Activated T-helper 17 cell treated with anti-CD3 and anti-CD28 coated beads, Interleukin-2, amount 50 U/mL, for 72 hours (primary cell): ENCODE data around the gene KCNT2. TPM values are rescaled to one million over a fixed set of nuclear protein-coding genes. Genes with fewer than 3 reads are reported as not detected.

Experiments used
- ATAC-seq: fragments of 150-1000 bp; cut with Tn5 transposase; replicated peaks from 2 replicates; pipeline ENCODE4 v1.10.0; 2021; ENCODE audit warnings: mild to moderate bottlenecking, moderate library complexity
- H3K27ac Mint-ChIP-seq: one replicate; pipeline ENCODE4 v1.8.0; 2022; ENCODE audit warnings: mixed read lengths
- H3K27me3 Mint-ChIP-seq: one replicate; pipeline ENCODE4 v1.8.0; 2022; ENCODE audit warnings: mixed read lengths
- H3K36me3 Mint-ChIP-seq: one replicate; pipeline ENCODE4 v1.8.0; 2022; ENCODE audit warnings: low read depth, mild to moderate bottlenecking, mixed read lengths
- H3K4me1 Mint-ChIP-seq: one replicate; pipeline ENCODE4 v1.8.0; 2022; ENCODE audit warnings: mixed read lengths
- H3K4me3 Mint-ChIP-seq: one replicate; pipeline ENCODE4 v1.8.0; 2022; ENCODE audit warnings: mild to moderate bottlenecking, mixed read lengths
- H3K9me3 Mint-ChIP-seq: one replicate; pipeline ENCODE4 v1.8.0; 2022; ENCODE audit warnings: mixed read lengths
- total RNA-seq, 2 donors: library from RNA; stranded (reverse); gene quantifications; one replicate each; pipeline ENCODE4 v1.2.3, GENCODE V29; 2022

Gene KCNT2
- total RNA-seq, 2 donors from 2014 or later = 0.04 to 0.48 TPM

DNA sequence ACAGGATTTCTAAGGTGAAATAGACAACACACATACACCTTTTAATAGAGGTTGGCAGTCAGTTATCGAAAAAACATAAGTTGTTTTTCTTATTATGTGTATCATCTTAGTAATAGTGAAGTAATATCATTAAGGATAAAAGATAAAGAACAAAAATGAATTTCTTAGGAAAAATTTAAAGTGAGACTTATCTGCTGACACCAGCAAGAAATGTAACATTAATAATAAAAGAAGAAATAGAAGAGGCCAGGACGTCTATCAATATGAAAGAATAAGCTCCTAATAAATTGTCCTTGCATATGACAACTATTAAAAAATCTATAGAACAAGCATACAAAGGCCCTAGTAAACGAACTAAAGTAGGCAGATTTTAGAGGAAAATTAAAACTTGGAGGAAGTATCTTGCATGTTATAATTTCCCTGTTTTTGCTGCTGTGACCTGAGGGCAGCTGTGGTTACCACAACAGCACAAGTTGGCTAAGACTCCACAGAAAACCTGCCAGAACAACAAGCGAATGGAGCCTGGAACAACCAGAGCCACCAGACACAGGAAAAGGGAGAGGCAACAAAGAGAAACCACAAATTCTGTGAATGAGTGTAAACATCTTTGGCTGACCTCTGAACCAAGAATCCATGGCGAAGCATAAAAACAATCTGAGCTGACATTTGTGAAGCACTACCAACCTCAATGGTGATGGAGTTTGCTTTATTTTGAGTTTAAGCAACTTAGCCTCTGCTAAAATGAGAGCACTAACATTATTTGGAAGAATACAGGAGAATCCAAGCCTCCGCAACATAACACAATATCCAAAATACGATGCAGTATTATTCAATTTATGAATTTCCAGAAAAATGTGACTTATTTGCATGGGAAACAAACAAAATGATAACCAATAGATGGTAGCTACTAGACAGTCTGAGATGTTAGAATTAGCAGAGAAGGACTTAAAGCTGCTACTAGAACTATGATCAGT lies 207.5 kb downstream of the KCNT2 start:
- Mint-ChIP-seq H3K4me3 (no peak overlapping the region), H3K36me3 (no peaks in the 10 kb centered on the region), H3K9me3 (peaks cover 4% of the 10 kb centered on the region), H3K27me3 (no peaks in the 10 kb centered on the region), H3K4me1 (no peaks in the 10 kb centered on the region), H3K27ac (no peak overlapping the region)
- no peak for ATAC-seq

DNA sequence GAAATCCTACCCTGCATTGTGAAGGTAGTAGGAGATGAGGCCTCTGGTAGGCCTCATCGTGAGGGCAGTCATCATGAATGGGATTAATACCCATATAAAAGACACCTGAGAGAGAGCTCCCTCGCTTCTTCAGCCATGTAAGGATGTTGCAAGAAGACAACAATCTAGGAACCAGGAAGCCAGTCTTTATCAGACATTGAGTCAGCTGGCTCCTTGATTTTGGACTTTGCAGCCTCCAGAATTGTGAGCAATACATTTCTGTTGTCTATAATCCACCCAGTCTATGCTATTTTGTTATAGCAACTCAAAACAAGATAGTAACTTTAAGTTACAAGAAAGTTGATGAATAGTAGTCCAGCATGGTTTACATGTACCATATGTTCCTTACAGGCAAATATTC lies 208.5 kb downstream of the KCNT2 start:
- ATAC-seq = no peak
- no peaks in the 10 kb centered on the region for H3K4me1 Mint-ChIP-seq
- H3K27ac Mint-ChIP-seq = no peak overlapping the region
- peaks cover 4% of the 10 kb centered on the region for H3K9me3 Mint-ChIP-seq
- H3K4me3 Mint-ChIP-seq = no peak overlapping the region
- no peaks in the 10 kb centered on the region for H3K27me3 Mint-ChIP-seq
- no peaks in the 10 kb centered on the region for H3K36me3 Mint-ChIP-seq

DNA sequence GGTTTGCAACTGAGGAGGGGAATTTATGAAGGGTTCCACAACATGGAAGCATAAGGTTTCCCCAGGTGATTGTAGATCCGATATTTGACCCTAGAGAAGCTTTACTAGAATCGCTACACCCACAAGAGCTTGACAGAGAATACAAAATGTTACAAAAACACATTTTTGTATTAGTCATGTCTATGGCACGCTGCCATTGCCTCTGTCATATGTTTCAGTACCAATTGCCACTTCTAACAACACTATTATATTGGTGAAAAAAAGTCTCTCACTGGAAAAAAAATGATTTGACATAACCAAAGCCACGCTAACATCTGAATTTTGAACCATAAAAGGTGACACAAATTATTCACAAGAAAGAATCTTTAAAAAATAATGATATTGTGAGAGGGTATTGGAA lies 214.5 kb downstream of the KCNT2 start:
- Mint-ChIP-seq H3K9me3 (no peaks in the 10 kb centered on the region), H3K36me3 (no peaks in the 10 kb centered on the region), H3K4me3 (no peak overlapping the region)

DNA sequence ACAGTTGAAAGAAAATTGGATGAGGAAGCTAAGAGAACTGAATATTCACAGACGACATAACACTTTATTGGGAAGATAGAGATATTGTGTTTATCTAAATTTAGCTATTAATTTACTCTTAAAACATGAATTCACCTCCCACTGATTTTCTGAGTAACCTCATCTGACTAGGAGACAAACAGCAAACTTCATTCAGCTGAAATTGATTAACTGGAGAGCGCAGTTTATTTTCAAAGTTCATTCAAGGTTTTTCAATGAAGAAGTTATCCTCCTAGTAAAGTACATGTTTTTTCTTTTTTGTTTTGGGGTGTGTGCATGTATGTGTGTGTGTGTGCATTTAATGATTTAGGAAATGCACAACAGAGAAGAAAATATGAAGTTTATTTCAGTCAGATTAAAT lies 215.0 kb downstream of the KCNT2 start:
- Mint-ChIP-seq H3K27ac (no peak overlapping the region), H3K9me3 (no peaks in the 10 kb centered on the region), H3K4me1 (no peaks in the 10 kb centered on the region)

More for the DNA sequence above, 214.5 kb downstream of the KCNT2 start:
- no peak overlapping the region for H3K27ac Mint-ChIP-seq
- no peak for ATAC-seq
- no peaks in the 10 kb centered on the region for H3K4me1 Mint-ChIP-seq
- no peaks in the 10 kb centered on the region for H3K27me3 Mint-ChIP-seq

DNA sequence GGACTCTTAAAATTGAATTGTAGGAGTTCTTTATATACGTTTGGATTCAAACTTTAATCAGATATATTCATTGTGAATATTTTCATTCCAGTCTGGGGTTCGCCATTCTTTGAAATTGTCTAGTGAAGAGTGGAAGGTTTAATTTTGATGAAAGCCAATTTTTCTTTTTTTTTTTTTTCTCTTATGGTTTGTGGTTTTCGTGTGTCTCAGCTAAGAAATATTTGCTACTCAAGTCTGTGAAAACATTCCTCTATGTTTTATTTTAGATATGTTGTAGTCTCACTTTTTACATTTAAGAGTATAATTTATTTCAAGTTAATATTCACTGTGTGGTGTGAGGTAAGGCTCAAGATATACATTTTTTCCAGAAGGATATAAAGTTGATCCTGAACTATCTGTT lies 220.5 kb downstream of the KCNT2 start:
- no peak for ATAC-seq
- no peak overlapping the region for H3K27ac Mint-ChIP-seq
- no peak overlapping the region for H3K4me3 Mint-ChIP-seq
- no peaks in the 10 kb centered on the region for H3K9me3 Mint-ChIP-seq
- no peaks in the 10 kb centered on the region for H3K36me3 Mint-ChIP-seq
- no peaks in the 10 kb centered on the region for H3K4me1 Mint-ChIP-seq
- H3K27me3 Mint-ChIP-seq = no peaks in the 10 kb centered on the region

More for the DNA sequence above, 215.0 kb downstream of the KCNT2 start:
- Mint-ChIP-seq H3K36me3 (no peaks in the 10 kb centered on the region), H3K4me3 (no peak overlapping the region), H3K27me3 (no peaks in the 10 kb centered on the region)
- ATAC-seq = no peak

DNA sequence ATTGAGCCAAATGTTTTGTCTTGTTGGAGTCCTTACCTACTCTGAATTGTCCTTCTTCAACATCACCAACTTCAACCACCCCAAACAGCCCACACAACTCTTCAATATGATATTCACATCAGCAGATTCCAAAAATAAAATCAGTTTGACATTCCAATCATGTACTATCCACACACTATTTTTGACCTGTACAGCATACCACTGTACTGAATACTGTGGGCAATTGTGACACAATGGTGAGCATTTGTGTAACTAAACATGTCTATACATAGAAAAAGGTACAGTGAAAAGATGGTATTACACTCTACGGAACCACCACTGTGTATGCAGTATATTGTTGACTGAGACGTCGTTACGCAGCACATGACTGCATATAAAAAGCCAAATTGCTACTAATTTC lies 223.1 kb downstream of the KCNT2 start:
- Mint-ChIP-seq H3K27me3 (no peaks in the 10 kb centered on the region), H3K9me3 (no peaks in the 10 kb centered on the region), H3K4me1 (no peaks in the 10 kb centered on the region), H3K4me3 (no peak overlapping the region), H3K27ac (no peak overlapping the region), H3K36me3 (no peaks in the 10 kb centered on the region)
- ATAC-seq = no peak

DNA sequence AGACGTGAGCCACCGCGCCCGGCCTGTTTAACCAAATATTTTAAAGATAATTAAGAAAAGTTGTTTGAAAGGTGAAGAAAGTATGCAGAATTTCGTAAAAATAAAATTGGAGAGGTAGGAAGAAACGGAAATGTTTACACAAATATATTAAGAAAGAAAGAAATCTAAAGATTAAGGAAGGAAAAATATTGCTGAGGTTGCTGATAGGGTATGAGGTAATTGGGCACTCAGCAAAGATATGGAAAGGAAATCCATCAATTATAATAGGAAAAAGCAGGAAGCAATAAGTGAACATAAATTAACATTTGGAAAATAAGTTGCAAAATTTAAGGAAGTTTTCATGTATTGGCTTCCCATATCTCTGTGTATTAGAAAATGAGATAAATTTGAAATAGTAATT lies 225.9 kb downstream of the KCNT2 start:
- no peaks in the 10 kb centered on the region for H3K4me1 Mint-ChIP-seq
- no peak for ATAC-seq
- H3K36me3 Mint-ChIP-seq = no peaks in the 10 kb centered on the region
- H3K9me3 Mint-ChIP-seq = no peaks in the 10 kb centered on the region
- H3K27me3 Mint-ChIP-seq = no peaks in the 10 kb centered on the region
- no peak overlapping the region for H3K4me3 Mint-ChIP-seq
- H3K27ac Mint-ChIP-seq = no peak overlapping the region

DNA sequence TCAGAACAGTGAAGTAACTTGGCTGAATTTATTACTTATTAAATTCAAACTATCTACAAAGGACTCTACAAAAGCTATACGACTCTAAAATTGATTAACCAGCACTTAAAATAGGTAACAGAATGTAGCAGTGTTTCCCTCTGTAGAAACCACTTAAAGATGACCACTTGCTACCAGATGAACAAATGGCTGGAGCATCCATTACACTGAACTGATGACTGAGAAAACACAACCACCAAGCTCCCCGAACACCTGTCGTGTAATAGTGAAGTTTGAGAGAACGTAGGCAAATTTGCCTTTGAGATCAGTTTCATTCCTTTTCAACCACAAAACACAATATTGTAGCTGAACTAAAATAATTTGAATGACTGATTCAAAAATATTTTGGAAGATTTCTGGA lies 226.7 kb downstream of the KCNT2 start:
- Mint-ChIP-seq H3K4me1 (no peaks in the 10 kb centered on the region), H3K27me3 (no peaks in the 10 kb centered on the region), H3K27ac (no peak overlapping the region), H3K36me3 (no peaks in the 10 kb centered on the region), H3K4me3 (no peak overlapping the region), H3K9me3 (no peaks in the 10 kb centered on the region)
- ATAC-seq = no peak

DNA sequence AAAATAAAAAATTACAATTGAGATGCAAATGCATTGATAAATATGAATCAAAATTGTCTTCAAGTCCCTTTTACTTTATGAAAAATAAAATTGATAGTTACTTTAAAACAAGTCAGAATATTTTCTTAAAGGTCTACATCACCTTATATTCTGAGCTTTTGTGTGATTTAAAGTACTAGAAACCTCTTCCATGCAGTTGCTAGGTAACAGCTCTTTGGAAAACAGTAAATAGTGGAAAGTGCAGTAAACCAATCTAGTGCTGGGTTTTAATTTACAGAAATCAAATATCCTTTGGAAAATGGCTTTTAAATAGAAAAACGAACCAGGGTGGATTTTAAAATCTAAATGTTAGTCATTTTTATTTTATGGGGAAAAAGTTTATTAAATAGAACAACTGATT lies 227.9 kb downstream of the KCNT2 start:
- ATAC-seq = no peak
- Mint-ChIP-seq H3K9me3 (no peaks in the 10 kb centered on the region), H3K36me3 (no peaks in the 10 kb centered on the region), H3K4me3 (no peak overlapping the region), H3K4me1 (no peaks in the 10 kb centered on the region), H3K27ac (no peak overlapping the region), H3K27me3 (no peaks in the 10 kb centered on the region)

DNA sequence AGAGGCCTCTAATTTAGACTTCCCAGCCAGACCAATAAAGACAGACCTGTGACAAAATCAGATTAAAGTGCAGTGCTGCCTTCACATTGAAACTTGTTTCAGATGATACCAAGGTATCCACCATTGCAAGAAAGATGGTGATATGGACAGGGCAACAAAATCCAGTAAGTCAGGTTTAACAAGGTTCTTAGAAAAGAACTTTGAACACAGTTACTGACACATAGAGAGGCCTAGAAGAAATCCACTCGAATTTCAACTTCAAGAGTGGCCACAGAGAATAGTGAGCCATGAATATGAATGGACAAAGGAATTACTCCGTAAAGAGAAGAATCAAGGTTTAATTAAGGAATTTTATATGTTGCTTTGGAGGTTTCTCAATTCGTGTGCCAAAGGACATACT lies 230.4 kb downstream of the KCNT2 start:
- Mint-ChIP-seq H3K4me3 (no peak overlapping the region), H3K27ac (no peak overlapping the region), H3K27me3 (no peaks in the 10 kb centered on the region), H3K4me1 (no peaks in the 10 kb centered on the region), H3K36me3 (no peaks in the 10 kb centered on the region), H3K9me3 (no peaks in the 10 kb centered on the region)
- ATAC-seq = no peak

DNA sequence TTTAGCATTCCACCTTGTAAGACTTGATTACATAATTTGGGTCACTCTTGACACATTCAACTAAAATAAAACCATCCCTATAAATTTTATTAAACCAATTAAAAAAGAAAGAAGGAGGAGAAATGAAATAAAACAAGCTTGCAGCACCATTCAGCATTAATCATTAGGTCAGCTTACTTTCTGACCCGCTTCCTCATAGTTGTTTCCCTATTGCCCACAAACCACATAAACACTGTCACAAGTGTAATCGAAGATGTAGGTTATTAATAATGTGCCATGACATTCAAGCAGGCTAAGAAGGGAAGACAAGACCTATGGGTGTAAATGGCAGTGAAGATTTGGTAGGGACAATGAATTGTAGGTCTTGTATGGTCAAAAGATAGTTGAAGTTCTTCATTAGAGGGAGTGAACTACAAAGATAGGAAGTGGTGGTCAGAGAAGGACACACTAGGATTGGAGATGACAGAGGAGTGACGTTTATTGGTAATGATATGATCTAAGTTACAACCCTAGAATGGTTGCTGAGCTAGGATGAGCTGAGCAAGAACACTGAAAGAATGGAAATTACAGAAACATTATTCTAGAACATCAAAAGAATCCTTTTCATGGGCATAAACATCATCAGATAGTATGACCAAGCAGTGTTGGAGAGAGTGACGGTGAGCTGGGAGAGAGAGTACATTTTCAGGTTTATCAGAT lies 231.5 kb downstream of the KCNT2 start:
- H3K4me1 Mint-ChIP-seq = no peaks in the 10 kb centered on the region
- H3K36me3 Mint-ChIP-seq = no peaks in the 10 kb centered on the region
- H3K4me3 Mint-ChIP-seq = no peak overlapping the region
- no peak for ATAC-seq
- H3K9me3 Mint-ChIP-seq = no peaks in the 10 kb centered on the region
- H3K27ac Mint-ChIP-seq = no peak overlapping the region
- no peaks in the 10 kb centered on the region for H3K27me3 Mint-ChIP-seq

DNA sequence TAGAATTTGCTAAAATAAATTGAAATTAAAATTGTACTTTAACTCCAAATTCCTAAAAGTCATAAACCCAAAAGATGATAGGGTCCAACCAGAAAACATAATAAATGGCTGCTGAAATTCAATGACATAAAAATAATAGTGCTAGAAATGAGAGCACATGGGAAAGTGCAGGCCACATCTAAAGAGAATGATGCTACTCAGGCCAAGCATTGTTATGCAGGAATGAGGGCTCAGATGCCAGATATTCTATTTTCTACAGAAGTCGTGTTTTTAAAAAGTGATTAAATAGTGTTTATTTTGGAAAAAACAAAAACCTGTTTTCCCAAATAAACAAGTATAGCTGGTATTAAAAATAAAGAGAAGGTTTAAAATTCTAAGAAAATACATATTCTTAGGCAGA lies 234.4 kb downstream of the KCNT2 start:
- H3K27me3 Mint-ChIP-seq = no peaks in the 10 kb centered on the region

DNA sequence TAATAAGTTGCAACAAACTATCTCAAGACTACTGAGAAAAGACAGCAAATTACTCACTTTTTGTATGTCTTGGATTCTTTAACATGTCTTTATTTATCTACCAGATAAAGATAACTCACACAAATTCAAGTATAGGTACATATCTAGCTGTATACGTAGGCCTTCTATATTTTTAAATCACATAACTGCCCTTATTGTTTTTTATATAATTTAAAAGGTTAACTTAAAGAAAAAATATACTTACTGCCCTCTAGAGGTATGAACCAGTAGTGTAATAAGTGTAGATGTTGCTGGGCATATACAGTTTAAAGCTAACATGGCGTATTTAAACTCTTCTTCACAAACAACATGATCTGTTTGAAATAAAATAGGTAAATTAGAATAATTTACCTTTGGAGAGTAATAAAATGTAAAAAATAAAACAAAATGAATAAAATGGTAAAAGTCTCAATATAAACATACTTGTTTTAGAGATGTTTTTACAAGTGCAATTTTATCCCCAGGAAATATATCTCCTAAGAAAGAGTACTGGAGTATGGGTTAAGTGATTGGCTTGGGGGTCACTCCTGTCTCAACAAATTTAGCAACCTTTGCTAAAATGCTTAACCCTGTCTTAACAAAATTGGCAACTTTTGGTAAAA lies 235.2 kb downstream of the KCNT2 start:
- Mint-ChIP-seq H3K4me1 (no peaks in the 10 kb centered on the region), H3K27ac (no peak overlapping the region), H3K4me3 (no peak overlapping the region), H3K27me3 (no peaks in the 10 kb centered on the region), H3K9me3 (no peaks in the 10 kb centered on the region), H3K36me3 (no peaks in the 10 kb centered on the region)
- ATAC-seq = no peak

More for the DNA sequence above, 234.4 kb downstream of the KCNT2 start:
- Mint-ChIP-seq H3K4me1 (no peaks in the 10 kb centered on the region), H3K9me3 (no peaks in the 10 kb centered on the region), H3K36me3 (no peaks in the 10 kb centered on the region), H3K4me3 (no peak overlapping the region), H3K27ac (no peak overlapping the region)
- no peak for ATAC-seq

DNA sequence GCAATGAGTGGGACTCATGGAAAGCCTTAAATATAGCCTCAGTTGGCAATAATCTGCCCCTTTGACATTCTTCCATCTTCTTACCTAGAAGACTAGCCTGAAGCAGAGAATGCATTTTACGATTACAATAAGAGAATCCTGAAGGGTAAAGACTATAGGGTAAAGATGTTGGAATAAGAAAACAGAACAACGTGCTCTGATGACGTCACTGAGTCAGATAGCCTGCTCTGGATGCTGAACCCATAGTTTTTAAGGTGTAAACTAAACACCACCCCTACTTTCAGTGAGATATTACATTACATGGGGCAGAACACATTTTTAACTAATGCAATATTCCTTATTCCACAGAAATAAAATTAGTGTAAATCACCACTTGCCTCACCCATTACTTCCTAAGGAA lies 240.4 kb downstream of the KCNT2 start:
- peaks cover 4% of the 10 kb centered on the region for H3K4me1 Mint-ChIP-seq
- H3K9me3 Mint-ChIP-seq = no peaks in the 10 kb centered on the region
- no peak for ATAC-seq
- no peak overlapping the region for H3K4me3 Mint-ChIP-seq
- H3K36me3 Mint-ChIP-seq = no peaks in the 10 kb centered on the region
- no peak overlapping the region for H3K27ac Mint-ChIP-seq
- no peaks in the 10 kb centered on the region for H3K27me3 Mint-ChIP-seq
